MCF 10A (cell line): ENCODE data around the gene NPHP4. TPM values are rescaled to one million over a fixed set of nuclear protein-coding genes. Genes with fewer than 3 reads are reported as not detected.

Source experiments
- BruUV-seq: library from RNA; stranded (reverse); fragments of 400-500 nt; replicated peaks from 2 replicates; lab custom pipeline; 2021; lab: Mats Ljungman, UMichigan
- CTCF ChIA-PET: fragments of 300-600 bp; sonication (Branson Sonifier 250); formaldehyde crosslinking; extraction: SDS; loops from one replicate; lab custom pipeline; 2021; ENCODE audit warnings: antibody characterized with exemption, inconsistent platforms; lab: Yijun Ruan, JAX
- POLR2A ChIA-PET: fragments of 300-600, 350-650 bp; sonication (Branson Sonifier 250); formaldehyde crosslinking; extraction: SDS; loops from one replicate; lab custom pipeline; 2020; ENCODE audit warnings: antibody characterized with exemption, inconsistent platforms; lab: Yijun Ruan, JAX
- DNase-seq: peaks from one replicate; pipeline ENCODE4 v3.0.0-alpha.2; 2018; ENCODE audit not compliant: unreplicated experiment
- H3K27ac Mint-ChIP-seq: one replicate; pipeline ENCODE4 v1.8.0; 2022; ENCODE audit warnings: mild to moderate bottlenecking, low read depth, mixed read lengths; ENCODE audit not compliant: unreplicated experiment
- H3K27me3 Mint-ChIP-seq: one replicate; pipeline ENCODE4 v1.8.0; 2022; ENCODE audit warnings: mixed read lengths; ENCODE audit not compliant: insufficient read depth, unreplicated experiment
- H3K36me3 Mint-ChIP-seq: one replicate; pipeline ENCODE4 v1.8.0; 2022; ENCODE audit warnings: mild to moderate bottlenecking, moderate library complexity, mixed read lengths; ENCODE audit not compliant: insufficient read depth, unreplicated experiment
- H3K4me1 Mint-ChIP-seq: one replicate; pipeline ENCODE4 v1.8.0; 2022; ENCODE audit warnings: mixed read lengths; ENCODE audit not compliant: insufficient read depth, unreplicated experiment
- H3K4me3 Mint-ChIP-seq: one replicate; pipeline ENCODE4 v1.8.0; 2022; ENCODE audit warnings: mild to moderate bottlenecking, moderate library complexity, mixed read lengths; ENCODE audit not compliant: unreplicated experiment
- H3K9me3 Mint-ChIP-seq: one replicate; pipeline ENCODE4 v1.8.0; 2022; ENCODE audit warnings: mixed read lengths; ENCODE audit not compliant: unreplicated experiment
- CTCF ChIP-seq: fragments of 200-600 bp; IDR thresholded peaks from one replicate; pipeline ENCODE4 v1.8.0; 2022; ENCODE audit warnings: antibody characterized with exemption, mild to moderate bottlenecking; ENCODE audit not compliant: unreplicated experiment
- intact Hi-C: fragments of 100-400 bp; cut with micrococcal nuclease; formaldehyde crosslinking; loops from 2 replicates; pipeline ENCODE4 v1.14.1; 2022
- total RNA-seq: library from RNA; stranded (reverse); gene quantifications from 2 replicates; pipeline ENCODE4 v1.2.3, GENCODE V29; 2022

Gene NPHP4
- total RNA-seq, 1 experiment from 2014 or later, result 14.4 TPM

GRCh38 chr1:5875345-5875910, 116.8 kb downstream of the NPHP4 start:
- CTCF ChIA-PET, result no interaction called here
- no peaks in the 10 kb centered on the region for H3K9me3 Mint-ChIP-seq
- POLR2A ChIA-PET, result no interaction called here
- no peak overlapping the region for H3K4me3 Mint-ChIP-seq
- BruUV-seq, result no TSS peak
- no peaks in the 10 kb centered on the region for H3K4me1 Mint-ChIP-seq
- no peak overlapping the region for H3K27ac Mint-ChIP-seq
- TF ChIP-seq CTCF, result no peak
- intact Hi-C loops, result no loop called here
- DNase-seq, result no peak
- H3K27me3 Mint-ChIP-seq, result no peaks in the 10 kb centered on the region
- peaks cover 60% of the 10 kb centered on the region for H3K36me3 Mint-ChIP-seq

GRCh38 chr1:5874416-5875110, 117.7 kb downstream of the NPHP4 start:
- H3K4me3 Mint-ChIP-seq, result no peak overlapping the region
- no TSS peak for BruUV-seq
- ChIA-PET POLR2A (no interaction called here), CTCF (no interaction called here)
- intact Hi-C loops, result no loop called here
- H3K36me3 Mint-ChIP-seq, result peaks cover 52% of the 10 kb centered on the region
- H3K27ac Mint-ChIP-seq, result no peak overlapping the region
- H3K27me3 Mint-ChIP-seq, result no peaks in the 10 kb centered on the region
- H3K4me1 Mint-ChIP-seq, result no peaks in the 10 kb centered on the region
- no peak for TF ChIP-seq CTCF
- no peaks in the 10 kb centered on the region for H3K9me3 Mint-ChIP-seq
- no peak for DNase-seq

GRCh38 chr1:5873556-5873955, 118.7 kb downstream of the NPHP4 start:
- no peak overlapping the region for H3K4me3 Mint-ChIP-seq
- H3K36me3 Mint-ChIP-seq, result peaks cover 45% of the 10 kb centered on the region
- intact Hi-C loops, result no loop called here
- no peak for DNase-seq
- no peak for TF ChIP-seq CTCF
- no peaks in the 10 kb centered on the region for H3K27me3 Mint-ChIP-seq
- BruUV-seq, result no TSS peak
- H3K9me3 Mint-ChIP-seq, result no peaks in the 10 kb centered on the region
- H3K4me1 Mint-ChIP-seq, result no peaks in the 10 kb centered on the region
- no peak overlapping the region for H3K27ac Mint-ChIP-seq
- ChIA-PET CTCF (no interaction called here), POLR2A (no interaction called here)

GRCh38 chr1:5872886-5873285, 119.3 kb downstream of the NPHP4 start:
- intact Hi-C loops, result no loop called here
- Mint-ChIP-seq H3K9me3 (no peaks in the 10 kb centered on the region), H3K4me3 (no peak overlapping the region), H3K4me1 (no peaks in the 10 kb centered on the region), H3K27ac (no peak overlapping the region), H3K36me3 (peaks cover 40% of the 10 kb centered on the region), H3K27me3 (no peaks in the 10 kb centered on the region)
- no TSS peak for BruUV-seq
- CTCF ChIA-PET, result no interaction called here
- TF ChIP-seq CTCF, result no peak
- no peak for DNase-seq
- POLR2A ChIA-PET, result no interaction called here
